ENCODE data around the gene NEMP1.

DNA sequence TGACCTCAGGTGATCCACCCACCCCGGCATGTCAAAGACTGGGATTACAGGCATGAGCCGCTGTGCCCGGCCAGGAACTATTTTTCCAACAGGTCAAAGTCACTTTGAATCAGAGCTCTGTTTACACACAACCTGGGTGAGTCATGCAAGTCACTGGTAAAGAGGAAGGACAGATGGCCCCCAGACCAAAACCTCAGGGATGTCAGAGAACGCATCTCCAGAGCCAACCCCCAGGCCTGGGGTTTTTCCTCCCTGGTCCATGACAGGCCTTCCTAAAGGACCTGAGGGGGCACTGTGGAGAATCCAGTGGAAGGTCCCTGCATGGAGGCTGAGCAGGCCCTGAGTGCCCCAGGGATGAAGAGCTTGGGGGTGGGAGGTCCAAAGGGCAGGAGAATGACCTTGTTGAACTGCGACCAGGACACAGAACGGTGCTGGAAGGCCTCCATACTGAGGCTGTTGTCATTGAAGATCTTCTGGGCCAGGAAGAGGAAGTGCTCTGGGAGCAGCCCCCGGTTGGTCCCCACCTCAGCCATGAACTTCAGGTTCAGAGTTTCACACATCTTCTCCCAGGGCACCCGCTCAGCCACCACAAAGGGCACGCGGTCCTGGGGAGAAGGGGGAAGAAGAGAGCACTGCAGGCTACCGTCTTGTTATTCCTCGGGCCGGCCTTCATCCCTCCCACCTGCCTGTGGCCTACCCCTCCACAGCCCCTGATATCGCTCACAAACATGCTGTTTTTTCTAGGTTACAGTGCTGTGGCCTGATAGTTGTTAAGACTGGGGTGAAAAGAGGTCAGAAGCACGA lies 23.5 kb upstream of the NEMP1 start:
- TF ChIP-seq, protein P1, sequence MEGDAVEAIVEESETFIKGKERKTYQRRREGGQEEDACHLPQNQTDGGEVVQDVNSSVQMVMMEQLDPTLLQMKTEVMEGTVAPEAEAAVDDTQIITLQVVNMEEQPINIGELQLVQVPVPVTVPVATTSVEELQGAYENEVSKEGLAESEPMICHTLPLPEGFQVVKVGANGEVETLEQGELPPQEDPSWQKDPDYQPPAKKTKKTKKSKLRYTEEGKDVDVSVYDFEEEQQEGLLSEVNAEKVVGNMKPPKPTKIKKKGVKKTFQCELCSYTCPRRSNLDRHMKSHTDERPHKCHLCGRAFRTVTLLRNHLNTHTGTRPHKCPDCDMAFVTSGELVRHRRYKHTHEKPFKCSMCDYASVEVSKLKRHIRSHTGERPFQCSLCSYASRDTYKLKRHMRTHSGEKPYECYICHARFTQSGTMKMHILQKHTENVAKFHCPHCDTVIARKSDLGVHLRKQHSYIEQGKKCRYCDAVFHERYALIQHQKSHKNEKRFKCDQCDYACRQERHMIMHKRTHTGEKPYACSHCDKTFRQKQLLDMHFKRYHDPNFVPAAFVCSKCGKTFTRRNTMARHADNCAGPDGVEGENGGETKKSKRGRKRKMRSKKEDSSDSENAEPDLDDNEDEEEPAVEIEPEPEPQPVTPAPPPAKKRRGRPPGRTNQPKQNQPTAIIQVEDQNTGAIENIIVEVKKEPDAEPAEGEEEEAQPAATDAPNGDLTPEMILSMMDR (conservative IDR thresholded peaks at IDR 0.05), result no peak
- no peak for TF ChIP-seq EZH2 (IDR thresholded peaks at IDR 0.05; ENCODE audit: low read depth)

Data from PC-9 (cell line).